ENCODE data around the gene MAFB.

MAFB gene

DNA sequence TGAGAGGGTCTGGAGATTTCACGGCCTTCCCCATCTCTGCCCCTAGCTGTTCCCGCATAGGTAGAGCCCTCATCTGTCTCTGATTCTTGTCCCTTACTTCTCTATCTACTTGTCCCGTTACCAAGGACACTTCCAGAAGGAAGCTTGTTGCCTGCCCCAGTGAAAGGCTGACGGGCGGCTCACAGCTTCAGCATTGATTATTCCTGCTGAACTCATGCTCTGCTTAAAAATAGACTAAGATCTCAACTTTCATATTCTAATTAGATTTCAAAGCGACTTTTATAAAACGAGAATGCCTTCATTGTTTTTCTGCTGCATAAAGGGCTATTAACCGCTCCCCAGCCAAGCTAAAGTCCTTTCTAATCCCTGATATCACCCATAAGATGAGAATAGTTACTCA lies 31.1 kb upstream of the MAFB start:
- DNase-seq (ENCODE audit: low spot score), result no peak
- TF ChIP-seq, protein P1, sequence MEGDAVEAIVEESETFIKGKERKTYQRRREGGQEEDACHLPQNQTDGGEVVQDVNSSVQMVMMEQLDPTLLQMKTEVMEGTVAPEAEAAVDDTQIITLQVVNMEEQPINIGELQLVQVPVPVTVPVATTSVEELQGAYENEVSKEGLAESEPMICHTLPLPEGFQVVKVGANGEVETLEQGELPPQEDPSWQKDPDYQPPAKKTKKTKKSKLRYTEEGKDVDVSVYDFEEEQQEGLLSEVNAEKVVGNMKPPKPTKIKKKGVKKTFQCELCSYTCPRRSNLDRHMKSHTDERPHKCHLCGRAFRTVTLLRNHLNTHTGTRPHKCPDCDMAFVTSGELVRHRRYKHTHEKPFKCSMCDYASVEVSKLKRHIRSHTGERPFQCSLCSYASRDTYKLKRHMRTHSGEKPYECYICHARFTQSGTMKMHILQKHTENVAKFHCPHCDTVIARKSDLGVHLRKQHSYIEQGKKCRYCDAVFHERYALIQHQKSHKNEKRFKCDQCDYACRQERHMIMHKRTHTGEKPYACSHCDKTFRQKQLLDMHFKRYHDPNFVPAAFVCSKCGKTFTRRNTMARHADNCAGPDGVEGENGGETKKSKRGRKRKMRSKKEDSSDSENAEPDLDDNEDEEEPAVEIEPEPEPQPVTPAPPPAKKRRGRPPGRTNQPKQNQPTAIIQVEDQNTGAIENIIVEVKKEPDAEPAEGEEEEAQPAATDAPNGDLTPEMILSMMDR (IDR thresholded peaks at IDR 0.05; ENCODE audit: extremely low read depth, missing control alignments), result no peak

DNA sequence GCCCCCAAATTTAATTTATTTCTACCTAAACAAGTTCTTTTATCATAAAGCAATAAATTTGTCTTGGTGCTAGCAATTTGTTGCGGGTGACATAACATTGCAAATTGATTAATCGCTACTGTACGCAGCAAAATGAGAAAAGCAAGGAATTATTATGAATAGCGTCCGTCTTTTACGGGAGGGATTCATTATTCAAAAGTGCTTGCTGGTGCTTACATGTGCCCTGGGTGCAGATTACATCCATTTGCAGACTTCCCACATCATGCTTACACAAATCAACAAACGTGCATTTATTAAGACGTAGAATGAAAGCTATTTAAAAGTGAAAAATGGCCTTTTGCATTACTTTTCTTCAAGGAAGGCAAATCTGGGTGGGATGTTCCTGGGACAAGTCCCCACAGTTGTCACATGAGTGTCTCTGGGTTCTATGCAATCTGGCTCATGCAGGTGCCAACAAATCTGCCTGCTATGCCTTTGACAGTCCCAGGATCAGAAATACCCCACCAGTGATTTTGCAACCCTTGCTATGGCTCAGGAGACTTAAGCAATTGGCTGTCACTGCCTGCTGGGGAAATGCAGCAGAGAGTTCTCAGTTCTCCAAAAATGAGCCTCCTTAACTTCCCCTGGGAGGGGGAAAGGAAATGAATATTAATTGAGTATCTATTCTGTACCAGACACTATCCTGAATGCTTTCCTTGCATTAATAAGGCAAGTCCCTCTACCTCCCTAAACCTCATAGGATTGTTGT lies 30.1 kb upstream of the MAFB start:
- TF ChIP-seq, protein P1 (IDR thresholded peaks at IDR 0.05; ENCODE audit: extremely low read depth, missing control alignments), result no peak
- no peak for DNase-seq (ENCODE audit: low spot score)

DNA sequence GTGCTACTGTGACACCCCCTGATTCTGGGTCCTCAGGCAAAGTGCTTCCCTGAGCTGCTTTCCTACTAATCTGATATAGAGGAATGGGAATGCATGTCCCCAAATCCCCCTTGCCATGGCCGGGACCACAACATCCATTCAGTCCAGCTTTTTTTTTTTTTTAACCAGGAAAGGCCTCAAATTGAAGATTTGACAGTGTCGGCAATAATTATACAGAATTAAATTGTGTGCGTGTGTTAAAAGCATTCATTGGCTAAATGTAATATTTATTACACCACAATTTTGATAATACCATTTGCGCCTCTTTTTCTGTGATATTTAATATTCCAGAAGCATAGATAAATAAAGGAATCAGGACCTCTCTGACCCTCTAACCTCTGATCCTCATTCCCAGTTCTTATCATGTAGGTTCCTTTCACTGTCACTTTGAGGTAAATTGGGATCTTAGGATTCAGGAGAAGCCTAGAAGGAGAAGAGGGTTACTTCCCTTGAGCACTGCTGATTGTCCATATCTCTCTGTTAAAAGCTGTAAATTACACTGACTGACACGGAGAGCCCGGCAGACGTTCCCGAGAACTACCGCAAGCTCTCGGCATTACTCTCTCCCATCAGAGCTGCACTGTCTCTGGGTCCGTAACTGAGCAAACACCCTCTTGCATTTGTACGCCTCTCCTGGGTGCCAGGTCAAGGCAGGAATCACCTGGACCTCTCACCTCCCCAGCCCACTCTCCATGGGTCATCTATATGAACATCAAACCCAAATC lies 29.4 kb upstream of the MAFB start:
- TF ChIP-seq, protein P1 (IDR thresholded peaks at IDR 0.05; ENCODE audit: extremely low read depth, missing control alignments), result no peak
- DNase-seq (ENCODE audit: low spot score), result no peak

DNA sequence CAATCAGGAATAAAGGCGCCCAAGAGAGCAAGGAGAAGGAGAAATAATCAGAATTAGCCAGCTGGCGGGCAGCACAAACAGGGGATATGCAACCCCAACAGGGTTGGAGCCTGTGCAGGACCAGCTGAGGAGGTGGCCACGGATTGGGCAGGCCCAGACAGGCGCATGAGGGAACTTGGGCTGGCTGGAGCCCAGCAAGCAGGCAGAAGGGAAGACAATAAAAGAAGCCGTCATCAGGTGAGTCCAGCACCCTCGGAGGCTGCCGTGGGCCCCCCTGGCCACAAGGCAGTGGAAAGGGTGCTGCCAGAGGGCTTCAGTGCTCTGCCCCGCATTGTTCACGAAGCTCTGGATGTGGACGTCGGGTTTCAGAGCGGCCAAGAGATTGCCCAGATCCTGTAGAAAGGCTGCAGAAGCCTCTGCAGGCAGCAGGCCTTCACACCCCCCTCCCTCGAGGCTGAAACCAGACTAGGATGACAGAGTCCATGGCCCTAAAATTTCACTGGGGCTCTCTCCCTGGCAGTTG lies 28.4 kb upstream of the MAFB start:
- TF ChIP-seq, protein P1 (IDR thresholded peaks at IDR 0.05; ENCODE audit: extremely low read depth, missing control alignments), result no peak
- DNase-seq (ENCODE audit: low spot score), result no peak

DNA sequence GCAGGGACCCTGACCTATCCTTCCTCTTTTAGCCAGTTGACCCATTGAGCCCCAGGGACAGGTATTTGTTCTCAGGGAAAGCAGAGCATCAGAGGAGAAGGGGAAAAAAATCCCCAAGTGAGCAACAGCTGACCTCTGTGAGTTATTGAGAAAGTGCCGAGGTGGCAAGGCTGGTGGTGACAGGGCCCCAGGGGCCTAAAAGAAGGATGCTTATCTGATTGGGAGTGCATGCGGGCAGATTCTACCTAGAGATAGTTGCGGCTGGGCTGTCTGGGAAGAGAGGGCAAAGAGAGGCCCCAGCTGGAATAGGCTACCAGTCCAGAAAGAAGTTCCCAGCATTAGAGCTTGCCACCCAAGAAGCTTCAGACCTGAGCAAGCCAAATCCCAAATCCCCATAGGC lies 26.5 kb upstream of the MAFB start:
- TF ChIP-seq, protein P1 (IDR thresholded peaks at IDR 0.05; ENCODE audit: extremely low read depth, missing control alignments), result no peak
- no peak for DNase-seq (ENCODE audit: low spot score)

DNA sequence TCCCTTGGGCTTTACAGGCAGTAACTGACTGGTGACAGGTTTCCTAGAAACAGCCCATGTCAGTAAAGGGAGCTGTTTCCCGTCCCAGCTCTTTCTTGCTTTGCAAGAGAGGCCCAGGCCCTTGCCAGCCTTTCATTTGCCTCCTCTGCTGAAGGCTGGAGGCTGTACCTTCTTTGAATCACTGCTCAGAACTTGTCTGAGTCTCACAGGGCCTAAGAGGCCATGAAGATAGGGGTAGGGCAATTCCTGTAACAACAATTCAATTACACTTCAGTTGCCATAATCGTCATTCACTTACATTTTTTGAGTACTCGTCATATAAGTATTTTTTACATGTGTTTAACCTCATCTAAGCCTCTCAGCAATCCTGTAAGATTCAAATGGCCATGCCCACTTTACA lies 25.9 kb upstream of the MAFB start:
- DNase-seq (ENCODE audit: low spot score), result no peak
- TF ChIP-seq, protein P1 (IDR thresholded peaks at IDR 0.05; ENCODE audit: extremely low read depth, missing control alignments), result no peak

DNA sequence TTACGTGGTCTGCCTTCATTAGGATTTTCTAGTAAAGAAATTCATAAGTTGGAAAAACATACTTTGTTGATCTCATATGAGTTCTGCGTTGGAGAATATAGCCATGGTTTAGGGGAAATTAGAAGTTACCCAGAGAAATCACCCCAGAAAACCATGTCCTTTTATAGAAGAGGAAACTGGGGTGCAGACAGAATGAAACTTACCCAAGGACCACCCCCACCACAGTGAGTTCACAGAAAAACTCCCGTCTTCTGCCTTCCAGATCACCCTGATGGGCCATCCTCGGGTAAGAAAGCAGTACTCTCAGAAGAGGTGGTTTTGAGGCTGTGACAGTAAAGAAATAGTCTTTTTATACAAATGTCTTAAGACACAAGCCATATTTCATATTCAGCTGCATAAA lies 25.1 kb upstream of the MAFB start:
- TF ChIP-seq, protein P1 (IDR thresholded peaks at IDR 0.05; ENCODE audit: extremely low read depth, missing control alignments), result no peak
- DNase-seq (ENCODE audit: low spot score), result no peak
